HG03139 (cell line): ENCODE results near the gene SPANXC.
"Not testable (repeated sequence)": the region's sequence is repeated elsewhere in the genome, so short reads cannot be mapped to it uniquely, and the experiment has no call there.

Source experiments
- ATAC-seq: cut with Tn5 transposase; IDR thresholded peaks from one replicate; pipeline ENCODE4 v1.9.1; 2021; ENCODE audit not compliant: unreplicated experiment

The SPANXC gene, protein sequence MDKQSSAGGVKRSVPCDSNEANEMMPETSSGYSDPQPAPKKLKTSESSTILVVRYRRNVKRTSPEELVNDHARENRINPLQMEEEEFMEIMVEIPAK

DNA sequence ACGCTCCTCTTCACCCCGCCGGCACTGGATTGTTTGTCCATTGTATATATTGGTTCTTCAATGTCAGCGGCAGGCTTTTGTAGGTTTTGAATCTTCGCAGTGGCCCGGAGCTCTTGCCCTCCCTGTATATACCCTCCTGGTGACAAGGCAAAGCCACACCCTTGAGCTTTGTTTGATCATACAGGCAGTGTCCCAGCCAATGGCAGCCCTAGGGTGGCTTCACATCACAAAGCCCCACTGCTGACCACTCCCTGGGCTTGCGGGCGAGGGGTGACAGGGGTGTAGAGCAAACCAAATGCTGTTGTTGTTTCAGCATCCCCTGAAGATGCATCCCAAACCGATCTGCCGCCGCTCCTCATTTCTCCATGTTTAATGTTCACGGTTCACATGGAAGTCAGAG lies at the start of gene SPANXC:
TSS of gene SPANXC (minus strand) at position 101 of the 400 bp plus-strand sequence. CDS start at position 41, 60 bp downstream.
- ATAC-seq, result not testable (repeated sequence)

DNA sequence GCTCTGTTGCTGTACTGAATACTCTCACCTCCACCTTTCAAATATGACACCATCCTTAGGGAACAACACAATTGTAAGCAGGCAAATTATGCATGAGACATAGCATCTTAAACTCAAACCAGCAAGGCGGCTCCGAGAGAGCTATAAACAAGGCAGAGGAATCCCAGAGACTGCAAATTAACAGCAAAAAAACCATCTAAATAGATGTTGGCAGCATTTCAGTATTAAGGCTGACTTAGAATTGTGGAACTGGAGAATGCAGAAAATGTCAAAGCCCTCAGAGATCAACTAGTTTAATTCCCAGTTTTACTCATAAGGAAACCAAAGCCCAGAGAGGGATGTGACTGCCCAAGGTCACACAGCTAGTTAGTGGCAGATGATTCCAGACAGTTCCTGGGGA lies 37.2 kb upstream of the SPANXC start:
- ATAC-seq, result no peak

DNA sequence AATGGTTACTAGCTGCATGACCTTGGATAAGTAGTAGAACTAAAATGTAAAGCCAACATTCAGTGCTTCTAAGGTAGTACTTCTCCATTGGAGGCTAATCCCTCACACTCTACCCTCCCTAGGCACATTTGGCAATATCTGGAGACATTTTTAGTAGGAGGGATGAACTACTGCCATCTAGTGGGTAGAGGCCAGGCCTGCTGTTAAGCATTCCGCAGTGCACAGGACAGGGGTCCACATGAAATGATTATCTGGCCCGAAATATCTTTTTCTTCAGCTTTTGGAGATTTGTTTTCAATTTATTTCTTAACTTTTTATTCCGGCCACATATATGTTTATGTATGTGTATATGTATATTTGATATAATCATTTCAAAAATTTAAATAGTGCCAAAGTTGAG lies 36.0 kb upstream of the SPANXC start:
- no peak for ATAC-seq

DNA sequence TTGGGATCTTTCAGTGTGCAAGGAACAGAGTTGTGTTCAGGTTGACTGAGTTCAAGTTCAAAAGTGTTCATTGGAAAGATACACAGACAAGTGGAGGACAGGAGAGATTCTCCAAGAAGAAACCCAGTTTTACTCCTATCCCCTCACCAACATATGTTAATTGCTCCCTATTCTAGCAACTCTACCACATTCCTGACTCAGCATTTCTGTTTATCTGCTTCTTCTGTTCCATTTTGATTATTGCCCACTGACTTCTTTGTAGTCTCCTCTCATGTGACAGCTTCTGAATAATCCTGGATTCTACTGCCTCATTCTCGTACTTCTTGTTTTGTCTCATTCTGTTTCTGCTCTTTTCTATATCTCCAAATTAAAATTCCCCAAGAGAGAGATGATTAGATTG lies 15.8 kb upstream of the SPANXC start:
- ATAC-seq, result no peak

DNA sequence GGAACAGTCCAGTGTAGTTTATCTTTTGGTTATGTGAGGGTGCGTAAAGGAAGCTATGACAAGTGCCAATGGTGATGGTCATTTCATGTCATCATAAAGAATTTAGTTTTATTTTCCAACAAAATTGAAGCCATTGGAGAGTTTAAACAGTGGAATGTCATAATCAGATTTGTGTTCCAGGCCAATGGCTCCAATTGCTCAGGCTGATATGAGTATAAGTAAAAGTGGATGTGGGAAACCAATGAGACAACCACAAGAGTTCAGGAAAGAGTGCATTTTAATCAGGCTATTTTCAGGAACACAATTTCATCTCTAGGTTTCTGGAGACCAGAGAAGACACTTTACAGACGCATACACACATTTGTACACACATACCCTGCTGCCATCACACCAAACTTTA lies 20.7 kb downstream of the SPANXC start:
- ATAC-seq, result no peak

DNA sequence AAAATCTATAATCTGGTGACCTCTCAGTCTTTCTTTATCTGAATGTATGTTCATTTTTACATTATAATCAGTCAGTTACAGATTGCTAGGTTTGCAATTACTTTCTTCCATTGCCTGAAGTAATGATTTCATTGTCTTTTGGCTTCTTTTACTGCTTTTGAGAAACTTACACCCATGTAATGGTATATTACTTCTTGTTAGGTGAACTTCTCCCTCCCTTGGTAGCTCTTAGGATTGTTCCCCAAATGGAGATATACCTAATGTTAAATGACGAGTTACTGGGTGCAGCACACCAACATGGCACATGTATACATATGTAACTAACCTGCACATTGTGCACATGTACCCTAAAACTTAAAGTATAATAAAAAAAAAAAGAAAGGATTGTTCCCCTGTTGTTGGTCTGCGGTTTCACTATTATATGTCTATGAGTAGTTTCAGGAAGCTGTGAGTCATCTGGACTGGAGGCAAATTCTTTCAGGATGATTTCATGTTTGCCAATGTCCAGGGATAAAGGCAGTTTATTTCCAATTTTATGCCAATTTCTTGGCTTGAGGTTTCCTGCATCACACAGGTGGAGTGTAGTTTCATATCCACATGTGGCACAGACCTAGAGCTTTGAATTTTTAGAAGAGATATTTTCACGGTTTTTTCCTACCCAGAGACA lies 21.8 kb downstream of the SPANXC start:
- no peak for ATAC-seq

DNA sequence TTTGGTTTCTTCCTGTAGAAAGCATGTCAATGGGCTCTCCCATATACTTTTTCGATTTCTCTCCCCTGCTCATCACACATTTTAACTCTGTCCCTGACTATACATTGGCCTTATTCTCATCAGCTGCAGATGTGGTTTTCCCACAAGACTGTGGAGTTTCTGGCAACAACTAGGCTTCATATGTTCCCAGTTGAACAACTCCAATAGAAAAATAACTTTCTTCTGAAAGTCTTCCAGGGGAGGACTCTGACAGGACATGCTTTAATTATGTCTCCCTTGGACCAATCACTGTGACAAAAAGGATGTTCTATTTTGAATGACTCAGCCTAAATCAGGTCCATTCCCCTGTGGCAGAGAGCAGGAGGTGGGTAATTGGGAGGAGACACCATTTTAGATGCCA lies 28.1 kb downstream of the SPANXC start:
- no peak for ATAC-seq

DNA sequence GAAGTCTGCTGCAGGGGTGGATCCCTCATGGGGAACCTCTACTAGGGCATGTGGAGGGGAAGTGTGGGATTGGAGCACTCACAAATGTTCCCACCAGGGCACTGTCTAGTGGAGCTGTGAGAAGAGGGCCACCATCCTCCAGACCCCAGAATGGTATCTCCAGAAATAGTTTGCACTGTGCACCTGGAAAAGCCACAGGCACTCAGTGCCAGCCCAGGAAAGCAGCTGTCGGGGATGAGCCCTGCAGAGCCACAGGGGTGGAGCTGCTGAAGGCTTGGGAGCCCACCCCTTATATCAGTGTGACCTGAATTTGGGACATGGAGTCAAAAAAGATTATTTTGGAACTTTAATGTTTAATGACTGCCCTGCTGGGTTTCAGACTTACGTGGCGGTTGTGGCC lies 40.4 kb downstream of the SPANXC start:
- no peak for ATAC-seq
